Mesenteric fat pad (tissue), 1 donor: ENCODE measurements around the gene CERK. TPM values are rescaled to one million over a fixed set of nuclear protein-coding genes. Genes with fewer than 3 reads are reported as not detected.

ENCODE experiments used
- DNase-seq: peaks from one replicate; pipeline ENCODE4 v3.0.0-alpha.2; 2020; ENCODE audit warnings: low spot score
- total RNA-seq: library from RNA; stranded (reverse); fragmentation: NEBNext Ultra II Directional; extraction: Animal tissue kit (Norgen Biotek cat#: 25700); gene quantifications from one replicate; pipeline ENCODE4 v1.2.1, GENCODE V29; 2021
- donor health status: DM: yes; HTN: yes; CAD: no.

Gene CERK
- total RNA-seq, 1 donor from 2014 or later = 30.8 TPM

DNA sequence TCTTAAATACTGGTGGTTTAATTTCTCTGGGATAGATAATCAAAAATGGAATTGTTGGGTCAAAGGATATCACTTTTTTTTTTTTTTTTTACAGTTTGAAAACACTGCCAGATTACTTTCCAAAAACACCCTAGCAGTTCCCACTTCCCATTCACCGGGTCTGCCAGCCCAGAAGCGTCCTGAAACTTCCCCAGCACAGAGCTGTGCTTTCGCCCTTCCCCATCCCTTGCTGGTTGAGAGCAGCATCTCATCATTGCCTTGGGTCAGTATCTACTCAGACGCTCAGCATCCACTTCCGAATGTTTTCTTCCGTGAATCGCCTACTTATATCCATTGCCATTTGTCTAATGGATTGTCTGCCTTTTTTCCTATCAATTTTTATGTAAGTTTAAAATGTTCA lies 5.5 kb downstream of the CERK start:
- no peak for DNase-seq

DNA sequence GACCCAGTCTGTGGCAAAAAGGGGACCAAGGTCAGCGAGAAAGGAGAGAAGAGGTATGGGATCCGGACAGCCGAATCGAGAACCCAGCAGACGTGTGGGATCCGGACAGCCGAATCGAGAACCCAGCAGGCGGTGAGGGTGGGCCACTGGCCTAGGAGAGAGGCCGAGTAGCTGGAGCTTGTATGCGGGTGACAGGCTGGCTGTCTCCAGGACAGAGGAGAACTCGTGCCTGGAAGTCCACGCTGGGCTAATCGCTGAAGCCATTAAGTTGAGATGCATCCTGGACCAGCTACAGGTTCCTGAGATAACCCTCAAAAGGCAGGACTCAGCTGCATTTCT lies 6.0 kb downstream of the CERK start:
- no peak for DNase-seq

DNA sequence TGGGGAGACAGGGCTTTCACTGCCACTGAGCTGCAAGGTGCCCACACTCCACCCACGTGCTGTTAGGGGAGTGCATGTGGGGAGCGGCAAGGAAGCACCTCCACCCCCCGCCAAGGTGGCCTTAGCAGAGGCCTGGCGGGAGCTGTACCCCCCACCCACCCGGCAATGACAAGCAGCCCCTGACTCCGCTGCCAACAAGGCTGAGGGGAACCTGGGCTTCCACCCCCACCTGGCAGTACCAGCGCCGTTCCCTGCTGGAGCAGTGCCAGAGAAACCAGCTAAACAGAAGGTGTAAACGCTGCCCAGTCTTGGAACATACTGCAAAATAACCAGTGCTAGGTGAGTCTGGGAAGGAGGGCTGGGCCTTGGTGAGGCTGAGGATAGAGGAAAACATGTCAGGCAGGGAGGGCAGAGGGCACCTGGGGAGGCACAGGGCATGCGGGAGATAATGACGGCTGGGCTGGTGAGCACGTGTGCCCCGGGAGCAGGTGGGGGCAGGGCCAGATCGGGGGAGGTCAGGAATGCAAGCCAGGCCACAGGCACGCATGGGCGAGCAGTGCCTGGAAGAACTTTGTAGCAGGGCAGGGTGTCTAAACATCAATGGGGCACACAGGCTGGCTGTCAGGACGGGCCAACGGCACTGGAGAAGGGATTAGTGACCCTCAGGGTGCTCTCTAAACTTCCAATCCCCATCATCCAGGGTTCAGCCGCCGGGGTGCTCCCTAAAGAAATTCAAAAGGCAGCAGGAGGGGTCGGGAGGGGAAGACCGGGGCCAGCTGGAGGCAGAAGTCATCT lies 6.6 kb downstream of the CERK start:
- no peak for DNase-seq

DNA sequence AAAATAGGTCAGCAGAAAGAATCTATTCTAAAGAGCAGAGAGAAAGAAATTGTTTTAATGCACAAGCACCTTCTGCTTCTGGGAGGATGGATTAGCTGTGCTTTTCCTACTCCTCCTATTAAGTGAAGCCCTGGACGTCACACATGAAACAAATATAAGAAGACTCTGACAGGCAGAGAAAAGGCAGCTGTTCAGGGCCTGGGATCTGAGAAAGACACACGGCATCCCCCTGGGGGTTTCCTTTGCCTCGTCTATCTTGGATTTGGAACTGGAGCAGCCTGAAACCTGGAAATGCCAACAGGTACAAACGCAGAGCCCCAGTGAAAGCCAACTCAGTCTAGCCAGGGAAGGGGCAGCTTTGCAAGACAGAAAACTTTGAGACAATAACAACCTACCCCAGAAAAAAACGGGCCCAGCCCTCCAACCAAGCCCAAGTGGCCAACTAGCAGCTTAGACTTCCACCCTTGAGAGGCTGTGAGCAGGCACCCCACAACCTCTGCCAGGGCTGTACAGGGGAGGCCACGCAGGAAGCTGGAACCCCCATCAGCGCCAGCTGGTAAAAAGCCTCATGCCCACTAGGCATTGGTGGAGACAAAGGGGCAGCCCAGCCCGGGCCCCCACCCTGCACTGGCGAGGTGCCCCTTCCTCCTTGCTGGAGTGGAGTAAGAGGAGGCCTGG lies 7.3 kb downstream of the CERK start:
- no peak for DNase-seq

DNA sequence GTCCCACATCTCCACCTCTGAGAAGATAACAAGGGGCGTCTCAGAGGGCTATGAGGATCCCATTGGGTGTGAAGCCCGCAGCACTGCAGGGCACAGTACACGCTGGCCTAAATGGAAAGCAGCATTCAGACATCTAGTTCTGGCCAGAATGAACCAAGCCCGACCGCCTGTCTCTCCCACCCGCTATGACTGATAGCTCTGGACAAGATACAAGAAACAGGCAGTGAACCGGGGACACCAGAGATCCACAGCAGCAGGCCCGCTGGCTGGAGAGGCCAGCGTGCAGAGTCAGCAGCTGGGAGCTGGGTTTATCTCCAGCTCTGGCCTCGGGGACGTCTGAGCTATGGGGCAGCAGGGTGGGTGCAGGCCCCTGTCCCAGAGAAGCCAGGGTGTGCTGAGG lies 9.6 kb downstream of the CERK start:
- DNase-seq = no peak

DNA sequence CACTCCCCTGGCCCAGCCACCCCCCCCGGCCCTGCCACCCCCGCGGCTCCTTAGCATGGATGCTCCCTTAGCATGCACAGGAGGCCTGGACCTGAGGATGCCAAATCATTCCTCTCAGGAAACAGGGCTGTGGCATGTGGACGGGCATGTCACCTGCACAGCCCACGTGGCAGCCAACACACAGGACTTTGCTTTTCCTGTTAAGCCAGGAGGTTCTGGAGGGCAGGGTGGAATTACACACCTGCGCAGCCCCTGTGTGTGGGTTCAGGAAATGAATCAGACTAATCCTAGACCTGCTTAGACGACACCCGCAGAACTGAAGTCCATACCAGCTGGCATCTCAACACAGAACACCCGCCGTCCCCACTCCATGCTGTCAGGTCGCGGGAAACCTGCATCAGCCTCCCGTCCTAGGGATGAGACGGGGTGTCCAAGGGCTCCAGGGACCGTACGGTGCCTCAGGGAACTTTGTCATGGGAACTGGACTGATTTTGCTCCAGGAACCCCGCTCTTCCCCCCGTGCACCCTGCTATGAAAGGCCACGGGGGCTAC lies 10.2 kb downstream of the CERK start:
- no peak for DNase-seq

DNA sequence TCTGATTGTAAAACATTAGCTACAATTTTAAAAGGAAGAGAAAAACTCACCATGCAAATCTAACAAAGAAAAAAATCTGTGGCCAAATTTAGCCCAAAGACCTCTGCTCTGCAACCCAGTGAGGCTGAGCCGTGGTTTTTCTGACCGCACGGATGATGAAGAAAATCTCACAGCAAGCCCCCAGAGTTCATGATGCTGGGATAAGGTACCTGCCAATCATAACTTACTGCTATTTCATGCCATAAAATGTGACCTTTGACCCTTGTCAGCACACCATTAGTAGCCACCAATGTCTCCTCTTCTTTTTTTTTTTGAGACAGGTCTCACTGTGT lies 11.1 kb downstream of the CERK start:
- no peak for DNase-seq

DNA sequence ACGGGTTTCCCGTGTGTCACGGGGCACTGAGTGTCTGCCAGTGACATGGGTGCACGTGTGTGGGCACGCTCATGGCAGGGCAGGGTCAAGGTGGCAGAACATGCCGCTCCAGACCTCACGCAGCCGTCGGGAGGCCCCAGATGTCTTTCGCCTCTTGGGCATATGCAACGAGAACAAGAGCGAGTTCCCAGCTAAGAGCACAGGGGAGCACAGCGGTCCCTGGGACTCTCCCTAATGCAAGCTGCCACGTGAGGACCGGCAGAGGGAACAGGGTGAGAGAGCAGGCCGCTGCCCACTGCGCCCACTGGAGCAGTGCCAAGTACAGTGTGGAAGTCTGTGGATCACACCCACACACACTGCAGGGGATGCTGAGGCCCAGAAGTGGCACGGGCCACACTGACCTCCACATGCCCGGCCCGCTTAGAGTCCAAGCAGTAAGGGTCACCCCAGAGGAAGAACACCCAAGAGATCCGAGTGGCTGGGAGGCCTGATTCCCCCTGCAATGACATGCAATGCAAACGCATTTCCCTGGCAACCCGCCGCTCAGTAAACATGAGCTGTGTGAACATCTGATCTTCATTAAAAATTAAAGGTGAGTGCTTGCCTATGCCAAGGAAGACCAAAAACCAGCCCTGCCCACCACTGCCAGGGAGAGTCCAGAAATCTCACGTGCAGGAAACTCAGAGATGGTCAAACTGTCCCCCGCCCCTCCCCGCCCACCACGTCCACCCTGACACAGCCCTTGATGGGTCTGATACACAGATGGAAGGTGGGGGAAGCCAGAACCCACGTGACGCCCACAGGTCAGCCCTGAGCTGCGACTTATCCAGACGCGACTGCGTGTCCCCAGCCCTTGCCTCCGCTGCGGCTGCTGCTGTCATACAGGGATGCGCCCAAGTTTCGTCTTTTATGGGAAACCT lies 11.7 kb downstream of the CERK start:
- DNase-seq = no peak

DNA sequence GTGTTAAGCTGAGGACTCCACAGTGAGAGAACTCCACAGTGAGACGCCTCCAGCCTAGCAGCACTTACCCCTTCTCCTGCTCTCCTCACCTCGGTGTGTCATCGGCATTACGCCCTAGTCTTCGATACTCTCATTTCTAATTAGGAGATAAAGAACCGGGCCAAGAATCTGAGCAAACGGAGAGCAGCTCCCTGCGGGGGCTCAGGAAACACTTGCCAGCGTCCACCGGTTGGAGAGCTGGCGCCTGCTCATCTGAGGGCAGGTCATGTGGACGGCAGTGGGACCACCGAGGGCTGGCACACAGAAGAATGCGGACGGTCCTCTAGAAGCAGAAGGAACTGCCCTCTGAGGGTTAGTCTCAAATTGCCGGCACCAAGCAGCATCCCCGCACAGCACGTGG lies 13.0 kb downstream of the CERK start:
- DNase-seq = no peak

DNA sequence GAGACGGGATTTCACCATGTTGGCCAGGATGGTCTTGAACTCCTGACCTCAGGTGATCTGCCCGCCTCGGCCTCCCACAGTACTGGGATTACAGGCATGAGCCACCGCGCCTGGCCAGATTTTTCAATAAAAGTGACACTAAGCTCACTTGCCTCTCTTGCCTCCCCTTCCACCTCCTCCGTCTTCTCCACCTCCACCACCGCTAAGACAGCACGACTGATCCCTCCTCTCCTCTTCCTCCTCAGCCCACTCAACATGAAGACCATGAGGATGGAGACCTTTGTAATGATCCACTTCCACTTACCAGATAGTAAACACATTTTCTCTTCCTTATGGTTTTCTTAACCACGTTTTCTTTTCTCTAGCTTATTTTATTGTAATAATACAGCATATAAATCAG lies 14.2 kb downstream of the CERK start:
- no peak for DNase-seq

DNA sequence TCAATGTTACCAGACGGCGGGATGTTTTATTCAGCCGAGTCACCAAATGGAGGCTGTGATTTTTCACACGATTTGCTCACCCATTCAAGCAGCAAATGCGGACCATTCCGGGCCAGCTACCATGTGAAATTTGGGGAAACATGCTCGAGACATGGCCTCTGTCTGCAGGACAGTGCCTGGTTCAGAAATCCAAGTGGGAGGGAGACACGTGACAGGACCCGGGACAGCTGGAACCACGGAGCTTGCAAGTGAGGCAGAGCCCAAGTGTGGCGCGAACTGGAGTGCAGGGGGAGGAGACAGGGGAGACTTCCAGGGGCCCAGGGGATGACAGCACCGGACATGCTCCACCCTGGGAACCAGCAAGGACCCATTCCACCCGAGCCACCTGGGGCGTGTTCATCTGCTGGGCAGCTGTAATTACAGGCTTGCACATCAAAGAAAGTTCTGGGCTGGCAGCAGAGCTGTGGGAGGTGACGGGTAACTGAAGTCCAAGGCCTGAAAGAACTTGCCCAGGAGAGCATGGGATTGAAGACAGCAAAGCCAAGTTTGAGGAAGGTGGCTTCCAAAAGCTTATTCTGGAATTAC lies 16.5 kb downstream of the CERK start:
- DNase-seq = no peak

DNA sequence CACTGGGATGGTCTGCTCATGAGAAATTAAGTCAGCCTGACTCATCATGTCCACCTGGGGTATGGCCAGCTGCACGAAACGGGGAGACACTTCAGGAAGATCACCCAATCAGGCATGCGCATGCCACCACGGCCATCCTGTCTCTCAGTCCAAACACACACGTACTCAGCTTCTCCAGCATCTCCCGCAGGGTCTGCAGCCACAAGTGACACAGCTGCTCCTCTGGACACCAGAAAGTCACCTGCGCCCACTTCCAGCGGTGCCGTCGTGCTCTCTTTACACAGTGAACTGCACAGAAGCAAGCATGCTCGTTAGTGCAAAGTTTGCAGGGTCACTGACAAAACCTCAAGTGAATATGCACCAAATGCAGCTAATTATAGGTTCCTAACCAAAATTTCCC lies 18.1 kb downstream of the CERK start:
- DNase-seq = no peak

DNA sequence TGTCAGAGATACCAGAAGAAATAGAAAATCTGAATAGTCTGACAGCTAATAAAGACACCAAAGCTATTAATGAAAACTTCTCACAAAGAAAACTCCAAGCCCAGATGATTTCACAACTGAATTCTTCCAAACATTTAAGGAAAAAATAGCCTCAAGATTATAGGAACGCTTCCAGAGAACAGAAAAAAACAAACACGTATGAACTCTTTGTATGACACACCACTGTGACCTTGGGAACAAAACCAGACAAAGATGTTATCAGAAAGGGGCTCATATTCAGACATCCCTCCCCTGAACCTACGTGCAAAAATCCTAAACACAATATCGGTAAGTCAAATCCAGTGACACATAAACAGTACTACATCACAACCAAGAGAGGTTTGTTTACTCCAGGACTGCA lies 23.5 kb downstream of the CERK start:
- DNase-seq = no peak

DNA sequence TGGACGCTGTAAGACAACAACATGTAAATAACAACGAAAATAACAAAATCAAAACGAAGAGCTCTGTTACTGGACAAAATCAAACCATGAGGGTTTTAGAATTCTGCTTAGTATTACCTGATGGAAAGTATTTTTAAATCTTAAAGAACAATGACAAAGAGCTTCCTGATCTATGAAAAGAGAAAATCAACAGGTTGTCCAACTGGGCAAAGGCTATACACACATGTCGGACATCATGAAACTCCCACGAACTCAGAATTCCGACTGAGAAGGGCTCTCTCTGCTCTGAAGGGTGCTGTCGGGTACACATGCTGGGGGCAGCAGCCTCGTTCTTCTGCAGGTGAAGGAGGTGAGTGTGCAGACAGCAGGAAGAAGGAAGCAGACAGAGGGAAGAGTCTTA lies 25.8 kb downstream of the CERK start:
- DNase-seq = no peak

DNA sequence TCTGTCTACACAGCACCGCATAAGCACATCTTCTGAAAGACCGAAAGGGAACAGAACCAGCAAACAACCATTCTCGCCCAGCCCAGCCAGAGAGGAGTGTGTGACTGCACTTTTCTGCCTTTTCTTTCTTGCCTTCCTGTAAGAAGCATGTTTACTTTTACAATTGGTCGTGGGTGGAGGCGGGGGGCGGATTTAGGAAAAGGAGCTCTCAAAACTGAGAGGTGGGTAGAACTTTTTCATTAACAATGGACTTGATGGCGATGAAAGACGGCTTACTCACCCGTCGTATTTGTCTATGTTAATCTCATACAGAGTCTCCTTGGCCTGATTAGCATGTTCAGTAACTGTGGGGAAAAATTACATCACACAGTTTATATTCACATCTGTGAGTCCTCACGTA lies 27.2 kb downstream of the CERK start:
- no peak for DNase-seq

DNA sequence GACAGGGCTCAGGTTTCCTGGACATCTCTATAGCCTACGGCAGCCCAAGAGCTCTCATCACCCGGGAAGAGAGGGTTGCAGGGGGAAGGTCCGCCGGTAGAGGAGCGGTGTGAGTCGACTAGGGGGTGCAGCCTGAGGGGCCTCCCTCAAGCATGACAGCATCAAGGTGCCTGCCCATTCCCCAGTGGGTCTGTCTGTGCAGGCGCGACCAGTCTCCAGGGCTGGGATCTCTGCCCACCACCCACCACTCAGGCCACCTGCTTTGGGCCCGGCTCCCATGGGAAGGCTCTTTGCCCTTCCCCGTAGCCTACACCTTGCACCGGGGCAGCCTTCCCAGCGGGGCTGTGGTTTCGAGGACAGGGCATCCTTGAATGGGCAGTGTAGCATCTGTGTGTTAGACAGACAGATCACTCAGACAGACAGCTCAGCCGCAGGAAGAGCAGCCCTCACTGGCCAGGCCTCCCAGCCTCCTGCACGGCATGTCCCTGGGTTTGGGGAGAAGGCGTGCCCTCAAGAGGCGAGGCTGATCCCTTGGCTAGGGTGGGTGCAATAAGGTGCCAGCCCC lies 29.2 kb downstream of the CERK start:
- no peak for DNase-seq

DNA sequence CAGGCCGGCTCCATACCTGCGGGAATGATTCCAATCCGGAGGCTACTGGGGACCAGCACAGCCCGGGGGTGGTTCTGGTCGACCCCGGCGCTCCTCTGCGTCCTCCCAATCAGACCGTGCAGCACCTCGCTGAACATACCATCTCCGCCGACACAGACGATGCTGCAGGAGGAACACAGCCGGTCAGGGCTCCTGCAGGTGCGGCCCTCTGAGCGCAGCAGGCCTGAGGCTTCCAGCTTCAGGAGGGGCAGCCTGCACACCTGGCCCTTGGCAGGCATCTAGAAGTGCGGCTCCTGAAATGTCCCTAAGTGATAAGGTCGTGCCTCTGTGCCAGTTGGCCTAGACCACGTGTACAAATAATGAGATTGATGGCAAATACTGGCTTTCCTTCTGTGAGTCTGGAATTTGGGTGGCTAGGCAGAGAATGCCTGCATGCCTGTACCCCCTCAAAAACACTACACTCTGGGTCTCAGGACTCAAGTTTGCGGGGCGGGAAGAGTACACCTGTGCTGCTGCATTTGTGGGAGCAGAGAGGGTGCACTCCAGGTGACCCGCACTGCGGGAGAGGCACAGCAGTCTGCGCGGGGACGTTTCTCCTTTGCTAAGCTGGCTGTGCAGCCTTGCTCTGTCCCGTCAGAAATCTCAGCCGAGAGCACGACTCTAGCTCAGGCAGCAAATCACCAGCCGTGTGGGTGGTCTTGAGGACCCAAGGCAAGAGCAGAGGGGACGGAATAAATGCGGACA lies 30.1 kb downstream of the CERK start:
- no peak for DNase-seq

DNA sequence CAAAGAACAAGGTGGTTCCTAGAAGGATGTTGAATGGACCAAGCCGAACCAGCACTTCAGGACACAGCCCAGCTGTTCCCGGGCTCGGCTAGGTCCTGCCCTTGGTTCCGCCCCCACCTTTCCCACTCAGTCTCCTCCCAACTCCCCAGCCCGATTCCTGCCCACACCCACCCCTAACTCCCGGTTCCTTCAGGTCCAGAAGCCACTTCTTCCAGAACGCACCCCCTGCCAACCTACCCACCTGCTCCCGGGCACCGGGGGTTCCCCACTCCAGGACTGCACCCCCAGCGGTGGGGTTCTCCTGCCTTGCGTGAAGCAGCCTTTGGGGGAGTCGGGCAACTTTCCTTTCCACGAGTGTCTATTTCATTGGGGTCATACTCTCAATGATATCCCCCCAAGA lies 30.7 kb downstream of the CERK start:
- DNase-seq = no peak

DNA sequence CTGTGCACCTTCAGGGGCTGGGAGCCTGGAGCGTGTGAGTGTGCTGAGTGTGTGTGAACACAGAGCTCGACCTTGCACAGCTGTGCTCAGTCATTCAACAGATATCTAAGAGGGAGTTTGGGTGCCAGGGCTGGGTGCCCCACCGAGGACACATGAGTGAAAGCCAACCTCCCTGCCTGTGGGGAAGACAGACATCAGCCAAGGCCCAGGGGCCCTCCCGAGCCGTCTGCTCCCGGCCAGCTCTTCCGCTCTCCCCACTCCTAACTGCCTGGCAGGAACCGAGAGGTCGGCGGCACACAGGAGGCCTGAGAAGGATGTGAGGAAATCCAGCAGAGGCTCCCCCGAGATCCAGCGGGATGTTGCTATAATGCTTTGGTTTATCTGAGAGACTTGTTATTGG lies 32.0 kb downstream of the CERK start:
- no peak for DNase-seq

DNA sequence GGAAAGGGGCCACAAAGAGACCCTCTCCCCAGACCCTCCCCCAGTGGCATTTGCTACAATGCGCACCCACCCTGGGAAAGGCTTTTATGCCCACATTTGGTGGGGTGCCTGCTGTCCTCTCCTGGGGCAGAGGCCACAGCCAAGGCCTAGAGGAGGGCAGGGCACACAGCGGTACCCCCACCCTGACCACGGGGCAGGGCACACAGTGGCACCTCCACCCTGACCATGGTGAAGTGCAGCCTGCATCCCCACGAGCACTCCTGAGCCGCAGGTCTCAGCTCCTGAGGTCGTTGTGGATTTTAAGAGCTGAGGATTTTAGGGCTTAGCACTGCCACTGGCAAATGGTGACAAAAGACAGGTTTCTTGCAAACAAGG lies 34.1 kb downstream of the CERK start:
- DNase-seq = no peak
